GM12873 (cell line): ENCODE data around the gene THSD7A.

Experiments
- TF ChIP-seq, protein P1 (sequence below): IDR thresholded peaks from 2 replicates; pipeline ENCODE4 v1.5.1; 2012; ENCODE audit warnings: low read depth, mild to moderate bottlenecking, moderate library complexity, low read length, control low read depth; ENCODE audit not compliant: insufficient read depth; ENCODE audit errors: missing control alignments

The THSD7A gene

DNA sequence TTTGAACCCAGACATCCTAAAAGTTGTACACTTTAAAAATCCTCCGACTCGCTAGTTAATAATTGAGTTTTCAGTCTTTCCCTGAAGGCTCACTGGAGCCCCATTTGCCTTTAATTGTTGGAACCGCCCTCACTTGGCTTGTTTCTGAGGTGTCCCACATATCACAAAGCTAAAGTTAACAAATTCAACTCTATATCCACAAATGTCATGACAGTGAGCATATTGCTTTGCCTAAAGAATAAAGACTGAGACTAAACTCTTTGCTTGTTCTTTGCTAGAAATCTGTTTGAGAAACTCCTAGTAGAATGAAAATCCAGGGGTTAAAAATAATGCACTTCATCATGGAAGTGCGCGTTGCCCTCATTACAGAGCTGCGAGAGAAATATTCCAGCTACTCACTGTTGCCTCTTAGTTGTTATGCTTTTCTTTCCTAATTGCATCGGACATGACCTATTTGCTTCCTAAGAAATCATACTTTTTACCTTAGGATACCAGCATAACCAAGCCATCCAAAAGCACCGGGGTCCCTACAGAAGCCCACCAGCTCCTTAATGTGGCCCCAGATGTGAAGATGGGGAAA lies 752 bp downstream of the THSD7A start:
- TF ChIP-seq, protein P1, sequence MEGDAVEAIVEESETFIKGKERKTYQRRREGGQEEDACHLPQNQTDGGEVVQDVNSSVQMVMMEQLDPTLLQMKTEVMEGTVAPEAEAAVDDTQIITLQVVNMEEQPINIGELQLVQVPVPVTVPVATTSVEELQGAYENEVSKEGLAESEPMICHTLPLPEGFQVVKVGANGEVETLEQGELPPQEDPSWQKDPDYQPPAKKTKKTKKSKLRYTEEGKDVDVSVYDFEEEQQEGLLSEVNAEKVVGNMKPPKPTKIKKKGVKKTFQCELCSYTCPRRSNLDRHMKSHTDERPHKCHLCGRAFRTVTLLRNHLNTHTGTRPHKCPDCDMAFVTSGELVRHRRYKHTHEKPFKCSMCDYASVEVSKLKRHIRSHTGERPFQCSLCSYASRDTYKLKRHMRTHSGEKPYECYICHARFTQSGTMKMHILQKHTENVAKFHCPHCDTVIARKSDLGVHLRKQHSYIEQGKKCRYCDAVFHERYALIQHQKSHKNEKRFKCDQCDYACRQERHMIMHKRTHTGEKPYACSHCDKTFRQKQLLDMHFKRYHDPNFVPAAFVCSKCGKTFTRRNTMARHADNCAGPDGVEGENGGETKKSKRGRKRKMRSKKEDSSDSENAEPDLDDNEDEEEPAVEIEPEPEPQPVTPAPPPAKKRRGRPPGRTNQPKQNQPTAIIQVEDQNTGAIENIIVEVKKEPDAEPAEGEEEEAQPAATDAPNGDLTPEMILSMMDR = no peak

DNA sequence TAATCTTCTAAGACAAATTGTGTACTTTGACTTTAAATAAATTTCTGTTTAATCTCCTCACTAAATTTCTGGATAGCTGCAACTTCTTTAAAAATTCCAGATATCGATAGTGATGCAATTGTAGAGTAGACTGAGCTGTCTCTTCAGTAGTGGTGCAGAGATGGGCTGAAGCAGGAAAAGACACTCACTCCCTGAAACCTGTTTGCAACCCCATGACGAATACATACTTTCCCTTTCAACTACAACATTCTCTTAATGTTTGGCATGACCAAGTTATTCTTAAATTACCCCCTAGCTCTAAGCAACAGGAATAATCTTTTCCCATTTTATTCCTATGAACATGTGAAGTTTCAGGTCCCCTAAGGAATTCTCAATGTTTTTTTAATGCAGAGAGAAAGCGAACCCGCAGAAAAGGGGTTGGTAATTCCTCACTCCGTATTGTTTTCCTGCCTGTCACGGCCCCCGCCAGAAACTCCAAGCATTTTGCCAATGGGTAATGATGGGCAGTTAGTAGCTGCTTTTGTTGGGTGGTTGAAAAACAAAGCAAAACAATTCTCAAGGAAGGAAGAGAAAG lies 1.3 kb downstream of the THSD7A start:
- TF ChIP-seq, protein P1 = no peak

DNA sequence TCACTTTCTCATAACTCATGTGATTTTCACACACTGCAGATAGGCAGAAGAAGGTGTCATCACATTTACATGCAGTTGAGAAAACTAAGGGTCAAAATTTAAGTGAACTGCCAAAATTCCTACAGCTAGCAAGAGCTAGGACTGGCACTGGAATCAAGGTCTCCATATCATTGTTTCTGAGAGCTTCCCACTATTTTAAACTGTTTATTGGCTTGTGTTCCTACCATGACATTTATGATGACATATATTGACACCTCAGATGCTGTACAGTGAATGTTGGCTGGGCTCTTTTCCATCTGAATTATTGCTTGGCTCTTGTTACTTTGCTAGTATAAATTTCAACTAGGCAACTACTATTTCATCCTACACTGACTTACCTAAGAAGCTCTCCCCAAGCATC lies 2.0 kb downstream of the THSD7A start:
- TF ChIP-seq, protein P1 = no peak

DNA sequence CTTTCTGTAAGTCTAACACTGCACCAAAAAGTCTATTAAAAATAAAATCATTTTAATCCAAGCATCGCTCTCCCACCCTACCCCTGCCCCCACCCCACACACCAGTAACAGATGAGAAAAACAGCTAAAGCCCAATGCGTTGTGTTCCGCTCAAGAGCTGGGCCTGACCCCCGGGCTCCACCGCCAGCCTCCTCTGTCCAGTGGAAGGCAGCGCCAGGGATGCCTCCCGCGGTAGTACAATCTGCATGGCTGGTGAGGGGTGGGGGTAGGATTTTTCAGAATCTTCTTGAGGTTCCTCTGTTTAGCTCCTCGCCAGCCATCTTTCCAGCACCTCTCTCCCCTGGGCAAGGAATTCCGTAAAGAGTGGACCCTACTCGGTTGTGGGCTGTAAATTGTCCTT lies 12.1 kb downstream of the THSD7A start:
- TF ChIP-seq, protein P1 = no peak

DNA sequence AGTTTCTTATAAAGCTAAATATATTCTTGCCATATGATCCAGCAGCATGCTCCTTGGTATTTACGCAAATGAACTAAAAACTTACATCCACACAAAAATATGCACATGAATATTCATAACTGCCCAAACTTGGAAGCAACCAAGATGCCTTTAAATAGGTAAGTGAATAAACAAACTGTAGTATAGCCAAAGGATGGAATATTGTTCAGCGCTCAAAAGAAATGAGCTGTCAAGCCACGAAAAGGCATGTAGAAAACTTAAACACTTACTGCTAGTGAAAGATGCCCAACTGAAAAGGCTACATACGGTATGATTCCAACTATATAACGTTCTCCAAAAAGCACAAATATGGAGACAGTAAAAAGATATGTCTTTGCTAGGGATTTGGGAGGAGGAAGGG lies 12.7 kb downstream of the THSD7A start:
- TF ChIP-seq, protein P1 = no peak

DNA sequence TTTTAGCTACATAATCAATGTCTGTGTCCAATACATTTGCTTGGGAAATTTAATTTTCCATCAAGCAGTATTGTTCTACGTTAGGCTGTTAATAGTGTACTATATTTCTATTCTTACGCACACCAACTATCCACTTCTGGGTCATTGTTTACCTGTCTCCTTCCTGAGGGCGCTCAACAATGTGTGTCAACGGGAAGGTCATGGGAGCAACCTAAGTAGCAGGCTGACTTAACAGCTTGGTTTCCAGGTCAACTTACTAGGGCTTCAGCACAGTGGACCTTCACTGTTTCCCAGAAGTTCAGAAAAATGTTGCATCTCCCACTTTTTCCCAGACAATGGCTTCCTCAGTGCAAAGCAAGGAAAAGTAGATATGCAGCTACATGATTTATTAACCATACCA lies 13.7 kb downstream of the THSD7A start:
- TF ChIP-seq, protein P1 = no peak

DNA sequence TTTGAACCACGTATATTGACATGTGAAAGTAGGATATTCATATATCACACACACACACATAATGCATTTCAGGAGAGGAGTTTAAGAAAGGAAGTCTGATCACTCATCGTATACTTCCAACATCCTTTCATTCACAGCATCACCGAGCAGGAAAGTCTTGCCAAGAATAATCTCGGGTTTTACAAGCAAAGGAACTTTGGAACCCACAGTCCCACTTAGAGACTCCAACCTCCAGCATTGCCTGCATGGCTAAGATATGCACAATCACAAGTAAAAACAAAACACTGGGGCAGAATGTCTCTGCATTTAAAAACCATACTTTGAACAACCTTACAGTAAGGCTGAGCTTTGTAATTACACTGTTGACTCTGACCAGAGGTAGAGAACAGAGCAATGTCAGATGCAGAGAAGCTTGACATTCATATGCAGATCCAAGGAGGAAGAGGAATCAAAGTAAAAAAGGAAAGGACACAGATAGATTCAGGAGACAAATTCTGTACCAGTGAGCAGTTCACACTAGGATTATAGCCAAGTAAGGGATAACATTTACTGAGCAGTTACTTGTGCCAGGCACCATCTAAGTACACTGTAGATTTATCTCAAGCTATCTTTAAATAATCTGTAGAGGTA lies 14.8 kb downstream of the THSD7A start:
- TF ChIP-seq, protein P1 = no peak
